Tibial nerve (tissue), 4 donors: Measurements from ENCODE around the gene LBH. TPM values are rescaled to one million over a fixed set of nuclear protein-coding genes. Genes with fewer than 3 reads are reported as not detected.

ENCODE experiments used
- DNase-seq, 2 donors: peaks; one replicate each; pipeline ENCODE4 v3.0.0-alpha.2; 2019; ENCODE audit warnings: low spot score in 2 of 2
- H3K27ac ChIP-seq, 4 donors: fragments of 200-600 bp; sonication (generic) in 3 of 4; one replicate each; pipeline ENCODE4 v1.5.1; 2017 to 2019; ENCODE audit warnings: mild to moderate bottlenecking in 1 of 4
- H3K27me3 ChIP-seq, 2 donors: fragments of 200-600 bp; sonication (generic) in 1 of 2; one replicate each; pipeline versions ENCODE4 v1.5.1 to v1.6.0; 2017 to 2019
- H3K36me3 ChIP-seq, 3 donors: fragments of 200-600 bp; sonication (generic); one replicate each; pipeline ENCODE4 v1.5.1; 2018 to 2019
- H3K4me1 ChIP-seq, 4 donors: fragments of 200-600 bp; sonication (generic) in 3 of 4; one replicate each; pipeline ENCODE4 v1.5.1; 2017 to 2019
- H3K4me3 ChIP-seq, 4 donors: fragments of 200-600 bp; sonication (generic) in 3 of 4; one replicate each; pipeline ENCODE4 v1.5.1; 2017 to 2019; ENCODE audit warnings: mild to moderate bottlenecking in 1 of 4, moderate library complexity in 1 of 4
- H3K9me3 ChIP-seq, 4 donors: fragments of 200-600 bp; sonication (generic) in 3 of 4; one replicate each; pipeline ENCODE4 v1.5.1; 2017 to 2019
- EP300 ChIP-seq, 2 donors: sonication (generic); formaldehyde crosslinking; IDR thresholded peaks; one replicate each; pipeline ENCODE4 v1.6.1; 2017; ENCODE audit warnings: antibody characterized with exemption in 2 of 2, mild to moderate bottlenecking in 1 of 2
- POLR2A ChIP-seq, 2 donors: fragments of 450-650 bp; IDR thresholded peaks; one replicate each; pipeline ENCODE4 v1.6.1; 2017; ENCODE audit warnings: antibody characterized with exemption in 2 of 2, mild to moderate bottlenecking in 2 of 2, moderate library complexity in 2 of 2
- WGBS, 2 donors: methylation state at CpG; one replicate each; pipeline ENCODE4 v1.1.5; 2018; 5-methylcytosine and 5-hydroxymethylcytosine counted together
- total RNA-seq, 4 donors: library from RNA; depleted of rRNA; stranded (reverse); fragments of >200 nt; gene quantifications; one replicate each; pipeline ENCODE4 v1.1.0, GENCODE V29; 2016
- TF ChIP-seq, protein P1 (sequence below), 5 experiments: fragments of 200-600 bp in 3 of 5; fragments of 450-650 bp in 2 of 5; sonication (generic) in 3 of 5; IDR thresholded peaks; one replicate each; pipeline ENCODE4 v1.5.1; 2016 to 2019; ENCODE audit warnings: antibody characterized with exemption in 5 of 5, mild to moderate bottlenecking in 3 of 5, moderate library complexity in 2 of 5

Gene LBH
- total RNA-seq: 10 to 100 TPM; 12.7 to 31.6 (median 21.5) TPM

DNA sequence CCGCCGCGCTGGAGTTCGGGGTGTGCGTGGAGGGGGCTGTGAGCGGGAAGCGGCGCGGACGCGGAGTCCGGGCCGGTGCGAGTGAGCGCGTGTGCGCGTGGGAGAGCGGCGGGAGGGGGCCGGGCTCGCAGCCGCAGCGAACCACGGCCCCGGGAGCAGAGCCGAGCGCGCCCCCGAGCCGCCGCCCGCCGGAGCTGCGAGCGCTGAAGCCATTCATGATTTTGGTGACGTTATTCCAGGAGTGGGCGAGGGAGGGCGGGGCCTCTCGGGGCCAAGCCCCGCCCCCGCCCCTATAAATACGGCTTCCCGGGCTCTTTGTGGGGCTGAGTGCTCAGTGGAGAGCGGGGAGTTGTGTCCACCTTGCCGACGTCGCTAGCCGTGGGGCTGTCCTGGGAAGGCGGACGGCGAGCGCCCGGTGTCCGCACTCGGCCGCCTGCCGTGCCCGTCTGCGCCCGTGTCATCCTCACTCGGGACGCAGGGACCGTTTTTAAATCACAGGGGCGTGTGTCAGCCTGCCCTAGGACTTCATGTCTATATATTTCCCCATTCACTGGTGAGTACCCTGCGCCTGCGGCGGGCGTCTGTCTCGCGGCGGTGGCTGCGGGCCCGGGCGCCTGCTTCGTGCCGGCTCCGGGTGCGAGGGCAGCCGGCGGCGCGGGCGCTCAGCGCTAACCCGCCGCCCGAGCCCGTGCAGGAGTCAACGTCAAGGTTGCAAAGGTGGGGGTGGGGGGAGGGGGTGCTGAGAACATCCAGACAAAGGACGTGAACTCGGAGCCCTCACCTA, at the start of gene LBH:
TSS of gene LBH (plus strand) at position 323 of the 784 bp plus-strand sequence. CDS start at position 528, 205 bp downstream.
- peaks cover 0 to 3% (median 0%) of the 10 kb centered on the region in 4 donors for H3K9me3 ChIP-seq
- H3K4me1 ChIP-seq: peaks cover 0 to 44% (median 10%) of the 10 kb centered on the region in 4 donors
- DNase-seq: peak; percentile 78 to 84
- TF ChIP-seq, protein P1, sequence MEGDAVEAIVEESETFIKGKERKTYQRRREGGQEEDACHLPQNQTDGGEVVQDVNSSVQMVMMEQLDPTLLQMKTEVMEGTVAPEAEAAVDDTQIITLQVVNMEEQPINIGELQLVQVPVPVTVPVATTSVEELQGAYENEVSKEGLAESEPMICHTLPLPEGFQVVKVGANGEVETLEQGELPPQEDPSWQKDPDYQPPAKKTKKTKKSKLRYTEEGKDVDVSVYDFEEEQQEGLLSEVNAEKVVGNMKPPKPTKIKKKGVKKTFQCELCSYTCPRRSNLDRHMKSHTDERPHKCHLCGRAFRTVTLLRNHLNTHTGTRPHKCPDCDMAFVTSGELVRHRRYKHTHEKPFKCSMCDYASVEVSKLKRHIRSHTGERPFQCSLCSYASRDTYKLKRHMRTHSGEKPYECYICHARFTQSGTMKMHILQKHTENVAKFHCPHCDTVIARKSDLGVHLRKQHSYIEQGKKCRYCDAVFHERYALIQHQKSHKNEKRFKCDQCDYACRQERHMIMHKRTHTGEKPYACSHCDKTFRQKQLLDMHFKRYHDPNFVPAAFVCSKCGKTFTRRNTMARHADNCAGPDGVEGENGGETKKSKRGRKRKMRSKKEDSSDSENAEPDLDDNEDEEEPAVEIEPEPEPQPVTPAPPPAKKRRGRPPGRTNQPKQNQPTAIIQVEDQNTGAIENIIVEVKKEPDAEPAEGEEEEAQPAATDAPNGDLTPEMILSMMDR (IDR thresholded peaks at IDR 0.05): peak in 2 of 5 experiments; percentile 20 to 27
- TF ChIP-seq POLR2A (IDR thresholded peaks at IDR 0.05) (peak; percentile 89 to 94), EP300 (IDR thresholded peaks at IDR 0.05) (peak in 1 of 2 donors; percentile 96)
- peak within 1 kb of the TSS; percentile 31 to 86 (median 72) for H3K4me3 ChIP-seq
- peaks cover 0 to 13% (median 0%) of the 10 kb centered on the region in 3 donors for H3K36me3 ChIP-seq
- H3K27me3 ChIP-seq: peaks cover 0 to 4% of the 10 kb centered on the region in 2 donors
- peak within 1 kb of the TSS; percentile 34 to 91 (median 90) for H3K27ac ChIP-seq
- WGBS, 2 donors: 0 to 1% methylated on average over 28 to 49 of the region's 92 CpGs

GRCh38 chr2:30184035-30184434, 47.3 kb upstream of the LBH start:
- TF ChIP-seq POLR2A (IDR thresholded peaks at IDR 0.05): no peak
- TF ChIP-seq EP300 (IDR thresholded peaks at IDR 0.05): no peak
- TF ChIP-seq, protein P1 (IDR thresholded peaks at IDR 0.05): no peak
- Histone ChIP-seq H3K36me3 (no peaks in the 10 kb centered on the region), H3K4me1 (peaks cover 0 to 5% (median 0%) of the 10 kb centered on the region in 4 donors), H3K9me3 (no peaks in the 10 kb centered on the region), H3K27ac (no peak overlapping the region), H3K4me3 (no peak overlapping the region), H3K27me3 (no peaks in the 10 kb centered on the region)
- DNase-seq: no peak
- WGBS, 2 donors: 92 to 93% methylated on average over 5 of the region's 5 CpGs

DNA sequence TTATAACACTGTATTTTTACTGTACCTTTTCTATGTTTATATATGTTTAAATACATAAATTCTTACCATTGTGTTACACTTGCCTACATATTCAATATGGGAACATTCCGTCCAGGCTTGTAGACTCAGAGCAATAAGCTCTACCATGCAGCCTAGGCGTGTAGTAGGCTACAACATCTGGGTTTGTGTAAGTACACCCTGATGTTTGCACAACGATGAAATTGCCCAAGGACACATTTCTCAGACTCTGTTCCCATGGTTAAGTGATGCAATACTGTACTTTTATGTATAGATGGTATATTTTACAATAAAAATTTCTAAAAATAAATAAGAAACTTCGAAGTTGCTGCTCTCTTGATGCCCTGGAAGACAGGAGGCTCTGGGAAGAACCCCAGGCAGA, 46.2 kb upstream of the LBH start:
- WGBS, 2 donors: 78% methylated on average over 4 of the region's 4 CpGs
- Histone ChIP-seq H3K9me3 (no peaks in the 10 kb centered on the region), H3K4me1 (no peaks in the 10 kb centered on the region), H3K27me3 (no peaks in the 10 kb centered on the region), H3K4me3 (no peak overlapping the region), H3K36me3 (no peaks in the 10 kb centered on the region), H3K27ac (no peak overlapping the region)
- TF ChIP-seq, protein P1 (IDR thresholded peaks at IDR 0.05): no peak
- TF ChIP-seq EP300 (IDR thresholded peaks at IDR 0.05) (no peak), POLR2A (IDR thresholded peaks at IDR 0.05) (no peak)
- no peak for DNase-seq

DNA sequence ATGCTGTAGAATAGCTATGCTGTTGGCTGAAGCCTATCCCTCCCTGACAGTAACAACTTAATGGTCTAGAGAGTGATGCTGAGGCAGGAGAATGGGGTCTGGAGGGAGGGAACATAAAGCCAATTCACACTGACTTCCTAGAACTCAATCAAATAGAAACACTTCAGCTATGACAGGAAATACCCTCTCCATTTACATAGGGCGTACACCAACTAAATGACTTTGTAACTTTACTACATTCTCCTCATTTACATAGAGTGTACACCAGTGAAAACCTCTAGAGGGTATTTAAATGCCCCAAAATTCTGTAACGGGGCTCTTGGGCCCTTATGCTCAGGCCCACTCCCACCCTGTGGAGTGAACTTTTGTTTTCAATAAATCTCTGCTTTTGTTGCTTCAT, 43.0 kb upstream of the LBH start:
- no peak overlapping the region for H3K4me3 ChIP-seq
- no peaks in the 10 kb centered on the region for H3K27me3 ChIP-seq
- TF ChIP-seq, protein P1 (IDR thresholded peaks at IDR 0.05): no peak
- no peak for TF ChIP-seq POLR2A (IDR thresholded peaks at IDR 0.05)
- TF ChIP-seq EP300 (IDR thresholded peaks at IDR 0.05): no peak
- WGBS, 2 donors: 70 to 81% methylated on average over 2 of the region's 2 CpGs
- H3K9me3 ChIP-seq: no peaks in the 10 kb centered on the region
- DNase-seq: no peak
- no peaks in the 10 kb centered on the region for H3K36me3 ChIP-seq
- H3K4me1 ChIP-seq: no peaks in the 10 kb centered on the region
- H3K27ac ChIP-seq: no peak overlapping the region

GRCh38 chr2:30190637-30191036, 40.7 kb upstream of the LBH start:
- TF ChIP-seq, protein P1 (IDR thresholded peaks at IDR 0.05): no peak
- TF ChIP-seq EP300 (IDR thresholded peaks at IDR 0.05) (no peak), POLR2A (IDR thresholded peaks at IDR 0.05) (no peak)
- WGBS, 2 donors: 90 to 92% methylated on average over 13 of the region's 13 CpGs
- no peak overlapping the region for H3K27ac ChIP-seq

More at GRCh38 chr2:30190637-30191036, 40.7 kb upstream of the LBH start:
- no peaks in the 10 kb centered on the region for H3K27me3 ChIP-seq
- no peaks in the 10 kb centered on the region for H3K36me3 ChIP-seq
- H3K9me3 ChIP-seq: no peaks in the 10 kb centered on the region
- DNase-seq: no peak
- no peaks in the 10 kb centered on the region for H3K4me1 ChIP-seq
- no peak overlapping the region for H3K4me3 ChIP-seq
